Spleen (tissue), 7 donors: ENCODE data around the gene CUL3.

Experiments
- CTCF ChIP-seq, 11 experiments: fragments of 200-600 bp in 7 of 11; fragments of 450-650 bp in 4 of 11; sonication (generic) in 4 of 11; IDR thresholded peaks in 8 of 11; conservative IDR thresholded peaks in 3 of 11; 1 replicate in 7 of 11; 2 replicates in 4 of 11; pipeline versions ENCODE4 v1.4.0 to v1.8.0; 2016 to 2021; ENCODE audit warnings: antibody characterized with exemption in 11 of 11, inconsistent platforms in 4 of 11, mild to moderate bottlenecking in 1 of 11
- POLR2AphosphoS5 ChIP-seq, 3 donors: sonication (generic); formaldehyde crosslinking; IDR thresholded peaks; one replicate each; pipeline ENCODE4 v1.5.1; 2017; ENCODE audit warnings: antibody characterized with exemption in 3 of 3
- donor health status: DM: no; HTN: no; CAD: no; lungs with moderate emphysema.
- donor health status: DM: no; HTN: no; CAD: no.
- donor health status: DM: no; HTN: no; CAD: no.

GRCh38 chr2:224444783-224445182 is 140.4 kb downstream of the CUL3 start:
- TF ChIP-seq CTCF (IDR thresholded peaks at IDR 0.05 in 8 of 11, conservative IDR thresholded peaks at IDR 0.05 in 3 of 11) (no peak), POLR2AphosphoS5 (IDR thresholded peaks at IDR 0.05) (no peak)
